H1 (cell line): ENCODE measurements around the gene OSBPL6. TPM values are rescaled to one million over a fixed set of nuclear protein-coding genes. Genes with fewer than 3 reads are reported as not detected.

Experiments
- CTCF ChIA-PET: fragments of 300-600 bp; sonication (Branson Sonifier 250); formaldehyde crosslinking; loops from one replicate; lab custom pipeline; 2021; ENCODE audit not compliant: partially characterized antibody; lab: Charles Lee
- POLR2A ChIA-PET: fragments of 300-600 bp; sonication (Branson Sonifier 250); formaldehyde crosslinking; loops from one replicate; lab custom pipeline; 2021; ENCODE audit warnings: inconsistent platforms; ENCODE audit not compliant: partially characterized antibody; lab: Charles Lee
- DNase-seq, 2 experiments: peaks; one replicate each; pipeline versions ENCODE4 v3.0.0 to v3.0.0-alpha.2; 2010 to 2022; ENCODE audit warnings: low spot score in 2 of 2, low read depth in 1 of 2, mixed read lengths in 1 of 2
- FAIRE-seq: peaks from 2 replicates; lab custom pipeline; 2011; peaks lifted over from hg19 to GRCh38; lab: Jason Lieb, UNC
- H2AFZ ChIP-seq: 2 replicates; pipeline ENCODE4 v1.8.1; 2012; ENCODE audit warnings: low read length, inconsistent platforms
- H2AK5ac ChIP-seq: 2 replicates; pipeline ENCODE4 v1.6.1; 2013; ENCODE audit warnings: low read depth, low read length
- H2BK120ac ChIP-seq: replicated peaks from 2 replicates; pipeline ENCODE3; 2013; ENCODE audit warnings: low read depth, low read length, inconsistent platforms
- H2BK12ac ChIP-seq: 2 replicates; pipeline ENCODE4 v1.6.1; 2013; ENCODE audit warnings: low read depth, low read length
- H2BK15ac ChIP-seq: 2 replicates; pipeline ENCODE4 v1.6.1; 2013; ENCODE audit warnings: low read length
- H2BK20ac ChIP-seq: 2 replicates; pipeline ENCODE4 v1.6.1; 2013; ENCODE audit warnings: low read length
- H2BK5ac ChIP-seq: 2 replicates; pipeline ENCODE4 v1.6.1; 2013; ENCODE audit warnings: low read depth, low read length
- H3K14ac ChIP-seq: 2 replicates; pipeline ENCODE4 v1.6.1; 2013; ENCODE audit warnings: inconsistent platforms; ENCODE audit not compliant: insufficient read length
- H3K18ac ChIP-seq: 2 replicates; pipeline ENCODE4 v1.6.1; 2013; ENCODE audit warnings: low read length; ENCODE audit errors: extremely low read depth
- H3K23ac ChIP-seq: 2 replicates; pipeline ENCODE4 v1.6.1; 2013; ENCODE audit warnings: inconsistent platforms; ENCODE audit not compliant: insufficient read length
- H3K23me2 ChIP-seq: 2 replicates; pipeline ENCODE4 v1.6.1; 2013; ENCODE audit warnings: low read depth, low read length
- H3K27ac ChIP-seq: 2 replicates; pipeline ENCODE4 v1.6.1; 2011; ENCODE audit warnings: low read depth, low read length, inconsistent platforms
- H3K27me3 ChIP-seq, 4 experiments: replicated peaks in 1 of 4; 1 replicate in 1 of 4; 2 replicates in 3 of 4; pipeline versions ENCODE4 v1.6.1 to v1.8.1; 2011 to 2013; ENCODE audit warnings: low read length in 3 of 4, mild to moderate bottlenecking in 3 of 4, inconsistent platforms in 2 of 4, mixed read lengths in 2 of 4, moderate library complexity in 1 of 4; ENCODE audit not compliant: control insufficient read depth in 3 of 4, insufficient read depth in 3 of 4; ENCODE audit errors: extremely low read depth in 1 of 4
- H3K36me3 ChIP-seq, 4 experiments: 2 replicates each; pipeline versions ENCODE4 v1.6.1 to v1.8.1; 2011 to 2013; ENCODE audit warnings: mild to moderate bottlenecking in 4 of 4, low read length in 3 of 4, moderate library complexity in 2 of 4, control low read depth in 1 of 4, inconsistent platforms in 1 of 4; ENCODE audit not compliant: insufficient read depth in 4 of 4, control insufficient read depth in 2 of 4
- H3K4ac ChIP-seq: replicated peaks from 2 replicates; pipeline ENCODE3; 2013; ENCODE audit warnings: low read length, low read depth, mixed read lengths, inconsistent platforms; ENCODE audit not compliant: insufficient read length
- H3K4me1 ChIP-seq, 4 experiments: replicated peaks in 1 of 4; 1 replicate in 1 of 4; 2 replicates in 3 of 4; pipeline versions ENCODE4 v1.6.1 to v1.8.1; 2011 to 2013; ENCODE audit warnings: low read length in 3 of 4, inconsistent platforms in 2 of 4, mixed read lengths in 1 of 4; ENCODE audit not compliant: insufficient read depth in 4 of 4, control insufficient read depth in 3 of 4
- H3K4me2 ChIP-seq, 2 experiments: 2 replicates each; pipeline versions ENCODE4 v1.6.1 to v1.8.1; 2011 to 2013; ENCODE audit warnings: low read depth in 2 of 2, low read length in 2 of 2, control low read depth in 1 of 2, inconsistent platforms in 1 of 2, mild to moderate bottlenecking in 1 of 2; ENCODE audit not compliant: insufficient read depth in 1 of 2
- H3K4me3 ChIP-seq, 4 experiments: fragments of 200-600, 300-600 bp in 1 of 4; sonication (generic), shearing (Covaris generic), sonication (Bioruptor Twin) in 1 of 4; 2 replicates each; pipeline versions ENCODE4 v1.5.1 to v1.8.1; 2011 to 2016; ENCODE audit warnings: low read length in 4 of 4, low read depth in 3 of 4, control low read depth in 2 of 4, inconsistent platforms in 2 of 4, mild to moderate bottlenecking in 2 of 4, mixed read lengths in 1 of 4, moderate library complexity in 1 of 4; ENCODE audit not compliant: insufficient read depth in 2 of 4; ENCODE audit errors: extremely low read depth in 1 of 4
- H3K56ac ChIP-seq: replicated peaks from 2 replicates; pipeline ENCODE3; 2013; ENCODE audit warnings: low read depth, mild to moderate bottlenecking, mixed read lengths, low read length, inconsistent platforms; ENCODE audit not compliant: insufficient read length
- H3K79me1 ChIP-seq: 2 replicates; pipeline ENCODE4 v1.6.1; 2013; ENCODE audit warnings: low read depth, low read length, control low read depth
- H3K79me2 ChIP-seq, 2 experiments: 2 replicates each; pipeline versions ENCODE4 v1.6.1 to v1.8.1; 2012 to 2013; ENCODE audit warnings: low read length in 2 of 2, mild to moderate bottlenecking in 2 of 2, inconsistent platforms in 1 of 2; ENCODE audit not compliant: insufficient read depth in 2 of 2, control insufficient read depth in 1 of 2
- H3K9ac ChIP-seq, 4 experiments: replicated peaks in 1 of 4; 1 replicate in 1 of 4; 2 replicates in 3 of 4; pipeline versions ENCODE4 v1.6.1 to v1.8.1; 2011 to 2013; ENCODE audit warnings: low read depth in 3 of 4, low read length in 3 of 4, control low read depth in 2 of 4, mild to moderate bottlenecking in 2 of 4, moderate library complexity in 2 of 4, inconsistent platforms in 1 of 4; ENCODE audit errors: extremely low read depth in 1 of 4
- H3K9me3 ChIP-seq, 2 experiments: 2 replicates each; pipeline versions ENCODE4 v1.6.1 to v1.8.1; 2012 to 2013; ENCODE audit warnings: mild to moderate bottlenecking in 2 of 2, moderate library complexity in 2 of 2, control low read depth in 1 of 2, inconsistent platforms in 1 of 2, low read depth in 1 of 2, low read length in 1 of 2, mixed read lengths in 1 of 2; ENCODE audit not compliant: insufficient read depth in 2 of 2
- H4K20me1 ChIP-seq, 2 experiments: replicated peaks in 1 of 2; 2 replicates each; pipeline versions ENCODE3 to v1.8.1; 2011 to 2013; ENCODE audit warnings: inconsistent platforms in 2 of 2, low read length in 2 of 2, mild to moderate bottlenecking in 1 of 2; ENCODE audit not compliant: insufficient read depth in 2 of 2, control insufficient read depth in 1 of 2
- H4K5ac ChIP-seq: 2 replicates; pipeline ENCODE4 v1.6.1; 2013; ENCODE audit warnings: low read length, low read depth, mixed read lengths, inconsistent platforms; ENCODE audit not compliant: insufficient read length
- H4K8ac ChIP-seq: 2 replicates; pipeline ENCODE4 v1.8.0; 2013; ENCODE audit warnings: mild to moderate bottlenecking, moderate library complexity, low read length, inconsistent platforms; ENCODE audit not compliant: insufficient read depth; ENCODE audit errors: extremely low read depth
- H4K91ac ChIP-seq: replicated peaks from 2 replicates; pipeline ENCODE3; 2013; ENCODE audit warnings: low read length, mixed read lengths, inconsistent platforms; ENCODE audit not compliant: insufficient read length
- CEBPB ChIP-seq: IDR thresholded peaks from 2 replicates; pipeline ENCODE4 v1.6.1; 2012; ENCODE audit warnings: low read depth, low read length
- CHD2 ChIP-seq: IDR thresholded peaks from 2 replicates; pipeline ENCODE4 v1.6.1; 2012; ENCODE audit warnings: low read length, improper control_type of control experiment
- GABPA ChIP-seq: IDR thresholded peaks from 2 replicates; pipeline ENCODE4 v1.6.1; 2011; ENCODE audit warnings: mild to moderate bottlenecking, low read length, moderate library complexity, borderline replicate concordance; ENCODE audit not compliant: insufficient read depth
- SIN3A ChIP-seq, 2 experiments: IDR thresholded peaks in 1 of 2; conservative IDR thresholded peaks in 1 of 2; 2 replicates each; pipeline ENCODE4 v1.6.1; 2011 to 2012; ENCODE audit warnings: low read length in 2 of 2, improper control_type of control experiment in 1 of 2, low read depth in 1 of 2, mild to moderate bottlenecking in 1 of 2
- SUZ12 ChIP-seq: fragments of 200-600 bp; sonication (generic); IDR thresholded peaks from 2 replicates; pipeline ENCODE4 v1.6.1; 2012; ENCODE audit warnings: mild to moderate bottlenecking, inconsistent platforms, low read length, moderate library complexity, mixed read lengths
- WGBS, 2 experiments: shearing (Covaris generic) in 1 of 2; methylation state at CpG; one replicate each; pipeline versions ENCODE4 v1.1.6 to v1.1.7; 2013 to 2015; ENCODE audit warnings: low lambda C conversion rate in 2 of 2, mixed read lengths in 2 of 2, inconsistent platforms in 1 of 2, low coverage in 1 of 2, missing lambda C conversion rate in 1 of 2; ENCODE audit not compliant: insufficient replicate concordance in 2 of 2, insufficient coverage in 1 of 2, insufficient read length in 1 of 2; ENCODE audit errors: extremely low coverage in 1 of 2, missing lambda C conversion rate in 1 of 2; 5-methylcytosine and 5-hydroxymethylcytosine counted together
- polyA plus RNA-seq, 7 experiments: library from polyadenylated mRNA; depleted of rRNA in 3 of 7; stranded (reverse) in 5 of 7; unstranded in 2 of 7; fragments of >200 nt in 5 of 7; fragments of 200-250 nt in 2 of 7; gene quantifications; 1 replicate in 5 of 7; 2 replicates in 1 of 7; 4 replicates in 1 of 7; pipeline versions ENCODE4 v1.2.1 to v1.2.3, GENCODE V29; 2011 to 2013; ENCODE audit warnings: missing spikeins in 2 of 7, mixed read lengths in 2 of 7
- total RNA-seq: library from RNA; stranded (reverse); fragmentation: NEBNext Ultra II Directional; extraction: Animal tissue kit (Norgen Biotek cat#: 25700); gene quantifications from 2 replicates; pipeline ENCODE4 v1.2.1, GENCODE V29; 2021

OSBPL6 gene
- total and polyA plus RNA-seq, 2 of the 8 experiments (the other 6 are each of a cell fraction or from before 2014, with no cell fraction given), result 1.7 to 5.6 TPM

DNA sequence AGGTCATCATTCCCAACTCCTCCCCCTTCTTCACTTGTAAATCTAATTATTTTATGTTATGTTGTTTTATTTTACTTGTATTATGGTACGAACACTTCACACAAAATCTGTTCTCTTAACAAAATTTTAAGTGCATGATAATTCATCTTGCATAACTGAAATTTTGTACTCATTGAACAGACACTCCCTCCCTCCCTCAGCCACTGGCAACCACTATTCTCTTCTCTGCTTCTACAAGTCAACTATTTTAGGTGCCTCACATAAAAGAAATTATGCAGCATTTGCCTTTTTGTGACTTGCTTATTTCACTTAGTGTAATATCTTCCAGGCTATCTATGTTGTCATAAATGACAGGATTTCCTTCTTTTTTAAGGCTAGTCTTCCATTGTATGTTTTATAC is 30.4 kb upstream of the OSBPL6 start:
- DNase-seq (no peak), FAIRE-seq (no peak)
- Histone ChIP-seq H4K8ac (no peak overlapping the region), H3K4ac (no peak overlapping the region), H3K4me2 (no peak overlapping the region), H2BK5ac (no peak overlapping the region), H3K18ac (no peak overlapping the region), H3K14ac (no peak overlapping the region), H3K79me1 (no peaks in the 10 kb centered on the region), H2BK12ac (no peak overlapping the region), H3K36me3 (no peaks in the 10 kb centered on the region), H2BK120ac (no peak overlapping the region), H3K4me3 (no peak overlapping the region), H3K4me1 (no peaks in the 10 kb centered on the region), H2BK20ac (no peak overlapping the region), H4K91ac (no peak overlapping the region), H4K5ac (no peak overlapping the region), H2AFZ (no peak overlapping the region), H2BK15ac (no peak overlapping the region), H3K79me2 (no peaks in the 10 kb centered on the region), H3K9ac (no peak overlapping the region), H2AK5ac (no peak overlapping the region), H3K27me3 (no peaks in the 10 kb centered on the region), H4K20me1 (no peaks in the 10 kb centered on the region), H3K27ac (no peak overlapping the region), H3K23ac (no peak overlapping the region), H3K23me2 (no peaks in the 10 kb centered on the region), H3K9me3 (no peaks in the 10 kb centered on the region), H3K56ac (no peak overlapping the region)
- 0% methylated on average over 1 of the region's 1 CpG; no CpG with 5 or more reads in 1 of the 2 experiments for WGBS, 2 experiments
- ChIA-PET POLR2A (no interaction called here), CTCF (no interaction called here)
- TF ChIP-seq CHD2 (no peak), SIN3A (conservative IDR thresholded peaks at IDR 0.05 in 1 of 2, IDR thresholded peaks at IDR 0.05 in 1 of 2; ENCODE audit: low read depth in 1 of 2, low read length in 2 of 2) (no peak), CEBPB (no peak), SUZ12 (no peak), GABPA (no peak)
